Kidney epithelial cell (primary cell): Measurements from ENCODE around the gene NAGLU. TPM values are rescaled to one million over a fixed set of nuclear protein-coding genes. Genes with fewer than 3 reads are reported as not detected.

Experiments used
- DNase-seq: peaks from one replicate; pipeline ENCODE4 v3.0.0-alpha.2; 2010; ENCODE audit warnings: low read depth
- H3K27me3 ChIP-seq: 2 replicates; pipeline ENCODE4 v1.6.0; 2011; ENCODE audit warnings: low read length; ENCODE audit not compliant: control insufficient read depth, insufficient read depth
- H3K36me3 ChIP-seq: 2 replicates; pipeline ENCODE4 v1.5.1; 2011; ENCODE audit warnings: low read length; ENCODE audit not compliant: control insufficient read depth, insufficient read depth
- H3K4me3 ChIP-seq: 2 replicates; pipeline ENCODE4 v1.5.1; 2011; ENCODE audit warnings: low read depth, mild to moderate bottlenecking, control low read depth, low read length
- CTCF ChIP-seq: IDR thresholded peaks from 2 replicates; pipeline ENCODE4 v1.5.1; 2011; ENCODE audit warnings: mild to moderate bottlenecking, moderate library complexity, low read length, control low read depth, inconsistent platforms; ENCODE audit not compliant: insufficient read depth, poor library complexity, severe bottlenecking
- total RNA-seq: library from RNA; depleted of rRNA; stranded (reverse); fragments of >200 nt; gene quantifications from 2 replicates; pipeline ENCODE4 v1.2.3, GENCODE V29; 2015

NAGLU gene
- 46.2 and 49.2 TPM in 2 replicates for total RNA-seq

GRCh38 chr17:42536048-42536371 is at the start of gene NAGLU:
NAGLU (plus strand) TSS chr17:42536241; CDS start chr17:42536273, 32 bp downstream.
- TF ChIP-seq CTCF, result no peak
- H3K36me3 ChIP-seq, result no peaks in the 10 kb centered on the region
- DNase-seq, result no peak

GRCh38 chr17:42488032-42488431 is 48.0 kb upstream of the NAGLU start:
- no peak overlapping the region for H3K4me3 ChIP-seq
- no peak for TF ChIP-seq CTCF
- no peaks in the 10 kb centered on the region for H3K36me3 ChIP-seq
- DNase-seq, result no peak
- no peaks in the 10 kb centered on the region for H3K27me3 ChIP-seq

More at GRCh38 chr17:42536048-42536371, at the start of gene NAGLU:
- Histone ChIP-seq H3K4me3 (peak within 1 kb of the TSS; percentile 49), H3K27me3 (no peaks in the 10 kb centered on the region)

- TF ChIP-seq CTCF, result no peak
- H3K4me3 ChIP-seq, result no peak overlapping the region
- no peak for DNase-seq
- no peaks in the 10 kb centered on the region for H3K27me3 ChIP-seq
- no peaks in the 10 kb centered on the region for H3K36me3 ChIP-seq
These were observed 42.7 kb upstream of the NAGLU start for GRCh38 chr17:42493319-42493718.

GRCh38 chr17:42494673-42495072 is 41.4 kb upstream of the NAGLU start:
- no peak for DNase-seq
- Histone ChIP-seq H3K27me3 (no peaks in the 10 kb centered on the region), H3K4me3 (no peak overlapping the region), H3K36me3 (no peaks in the 10 kb centered on the region)
- no peak for TF ChIP-seq CTCF

GRCh38 chr17:42498828-42499227 is 37.2 kb upstream of the NAGLU start:
- no peak for DNase-seq
- Histone ChIP-seq H3K36me3 (no peaks in the 10 kb centered on the region), H3K4me3 (no peak overlapping the region), H3K27me3 (no peaks in the 10 kb centered on the region)
- TF ChIP-seq CTCF, result no peak

- Histone ChIP-seq H3K27me3 (no peaks in the 10 kb centered on the region), H3K4me3 (no peak overlapping the region), H3K36me3 (no peaks in the 10 kb centered on the region)
- no peak for TF ChIP-seq CTCF
- no peak for DNase-seq
These were observed 34.0 kb upstream of the NAGLU start for GRCh38 chr17:42502091-42502490.
